CD4-positive, alpha-beta T cell treated with Interleukin-2 at 100 ng/mL for 4 hours (primary cell): ENCODE data around the gene MMP24.

Experiments used
- DNase-seq: peaks from one replicate; pipeline ENCODE4 v3.0.0-alpha.2; 2020; ENCODE audit warnings: low spot score

MMP24 gene

DNA sequence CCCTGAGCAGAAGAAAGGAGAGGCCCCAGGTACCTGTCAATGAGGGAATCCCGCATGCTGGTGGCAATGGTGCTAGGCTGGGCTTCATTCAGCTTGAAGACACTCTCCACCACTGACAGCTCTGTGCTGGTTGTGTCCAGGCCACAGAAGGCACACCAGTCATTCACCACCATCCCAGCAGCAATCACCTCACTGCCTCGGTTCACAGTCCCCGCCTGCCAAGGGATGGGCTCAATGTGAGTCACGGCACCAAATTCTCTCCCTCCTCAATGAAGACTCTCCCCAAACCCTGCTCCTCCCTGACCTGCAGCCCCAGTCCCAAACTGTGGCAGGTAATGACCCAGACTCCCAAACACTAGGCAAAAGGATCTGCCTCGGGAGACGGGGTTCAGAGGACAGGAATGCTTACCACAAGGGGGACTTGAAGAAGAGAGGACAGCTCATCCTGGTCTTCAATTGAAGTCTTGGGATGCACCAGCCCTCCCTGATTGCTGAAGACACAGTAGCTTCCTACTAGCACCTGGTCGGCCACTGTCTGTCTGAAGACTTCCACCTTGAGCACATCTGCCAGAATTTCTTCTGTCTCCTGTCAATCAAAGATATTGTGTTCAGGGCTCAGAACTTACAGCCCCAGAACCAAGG lies 53.2 kb downstream of the MMP24 start:
- no peak for DNase-seq

DNA sequence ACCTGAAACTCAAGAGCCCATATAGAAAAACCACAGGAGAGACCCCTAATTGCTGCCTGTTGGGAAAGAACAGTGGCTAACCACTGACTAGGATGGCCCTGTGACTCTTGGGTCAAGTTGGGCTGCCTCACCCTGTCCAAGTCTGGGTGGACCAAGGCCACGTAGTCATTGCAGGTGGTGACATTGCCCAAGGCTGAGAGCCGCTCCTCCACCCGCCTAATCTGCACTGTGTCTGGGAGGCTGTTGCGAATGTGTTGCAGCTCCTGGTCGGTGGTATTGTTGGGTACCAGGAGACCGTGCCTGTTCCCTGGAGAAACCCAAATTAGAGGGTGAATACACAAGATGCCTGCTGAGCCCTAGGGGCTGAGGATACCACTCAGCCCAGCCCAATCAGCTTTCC lies 54.0 kb downstream of the MMP24 start:
- DNase-seq = no peak

DNA sequence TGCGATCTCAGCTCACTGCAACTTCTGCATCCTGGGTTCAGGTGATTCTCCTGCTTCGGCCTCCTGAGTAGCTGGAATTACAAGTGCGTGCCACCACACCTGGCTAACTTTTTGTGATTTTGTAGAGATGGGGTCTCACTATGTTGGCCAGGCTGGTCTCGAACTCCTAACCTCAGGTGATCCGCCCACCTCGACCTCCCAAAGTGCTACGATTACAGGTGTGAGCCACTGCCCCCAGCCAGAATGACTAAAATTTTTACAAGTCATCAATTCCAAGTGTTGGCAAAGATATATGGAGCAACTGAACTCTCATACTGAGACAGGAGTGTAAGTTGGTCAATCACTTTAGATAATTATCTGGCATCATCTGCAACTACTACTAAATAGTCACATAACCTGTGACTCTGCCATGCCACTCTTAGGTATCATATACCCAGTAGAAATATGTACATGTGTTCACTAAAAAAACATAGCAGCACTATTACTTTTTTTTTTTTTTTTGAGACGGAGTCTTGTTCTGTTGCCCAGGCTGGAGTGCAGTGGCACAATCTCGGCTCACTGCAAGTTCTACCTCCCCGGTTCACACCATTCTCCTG lies 55.1 kb downstream of the MMP24 start:
- no peak for DNase-seq

DNA sequence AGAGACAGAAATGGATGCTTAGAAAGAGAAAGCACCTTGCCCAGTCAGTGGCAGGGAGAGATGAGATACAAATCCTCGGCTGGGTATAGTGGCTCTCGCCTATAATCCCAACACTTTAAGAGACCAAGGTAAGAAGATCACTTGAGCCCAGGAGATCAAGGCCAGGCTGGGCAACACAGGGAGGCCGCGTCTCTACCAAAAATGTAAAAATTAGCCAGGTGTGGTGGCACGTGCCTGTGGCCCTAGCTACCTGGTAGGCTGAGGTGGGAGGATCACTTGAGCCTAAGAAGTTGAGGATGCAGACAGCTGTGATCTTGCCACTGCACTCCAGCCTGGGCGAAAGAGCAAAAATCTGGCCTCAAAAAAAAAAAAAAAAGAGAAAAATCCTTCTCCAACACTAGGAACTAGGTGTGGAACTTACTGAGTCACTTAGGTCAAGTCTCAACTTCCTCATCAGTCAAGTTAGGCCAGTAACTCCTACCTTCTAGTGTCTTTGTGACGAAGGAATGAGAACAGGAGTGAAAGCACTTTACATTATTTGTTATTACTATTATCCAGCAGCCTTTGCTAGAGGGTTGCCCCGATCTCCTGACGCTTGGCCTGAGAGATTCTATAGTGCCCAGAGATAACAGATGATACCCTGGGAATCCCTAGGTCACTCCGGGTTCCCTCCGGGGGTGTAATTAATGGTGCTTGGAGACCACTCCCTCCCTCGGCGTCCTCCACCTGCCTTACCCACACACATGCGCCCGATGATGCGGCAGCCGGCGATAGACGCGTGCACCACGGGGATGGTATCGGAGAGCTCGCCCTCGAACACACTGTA lies 57.2 kb downstream of the MMP24 start:
- DNase-seq = peak; percentile 12

DNA sequence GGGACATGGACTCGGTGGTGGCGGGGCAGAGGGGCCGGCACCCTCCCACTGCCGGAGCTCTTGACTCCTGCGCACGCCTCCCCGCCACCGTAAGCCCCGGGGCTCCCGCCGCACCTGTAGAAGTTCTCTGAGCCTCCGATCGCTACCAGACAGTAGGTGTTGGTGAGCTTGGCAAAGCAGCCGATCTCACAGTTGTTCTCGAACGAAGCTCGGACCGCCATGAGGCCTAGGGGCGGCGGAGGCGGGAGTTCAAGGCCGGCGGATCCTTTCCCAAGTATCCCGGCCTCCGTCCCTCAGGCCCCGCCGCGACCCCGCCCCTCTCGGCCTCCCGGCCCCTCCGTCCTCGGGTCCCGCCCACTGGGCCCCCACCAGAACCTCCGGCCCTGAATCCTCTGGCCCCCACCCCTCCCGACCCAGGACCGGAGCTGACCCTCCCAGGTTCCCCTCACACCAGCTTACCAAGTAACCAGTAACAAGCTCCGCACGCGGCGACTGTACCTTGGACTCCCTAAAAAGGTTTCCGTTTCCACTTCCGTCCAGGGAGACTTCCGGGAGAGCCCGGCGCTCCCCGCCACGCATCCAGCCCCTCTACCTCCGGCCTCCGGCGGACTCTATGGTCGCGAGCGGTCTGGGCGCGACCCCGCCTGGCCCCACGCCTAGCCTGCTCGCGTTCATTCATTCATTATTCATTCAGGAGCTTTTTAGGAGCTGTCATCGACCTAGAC lies 57.9 kb downstream of the MMP24 start, which contains the start of gene EIF6:
EIF6 (minus strand) TSS at position 506 of the 725 bp plus-strand sequence; CDS start at position 221, 285 bp downstream.
- DNase-seq = peak; percentile 85

DNA sequence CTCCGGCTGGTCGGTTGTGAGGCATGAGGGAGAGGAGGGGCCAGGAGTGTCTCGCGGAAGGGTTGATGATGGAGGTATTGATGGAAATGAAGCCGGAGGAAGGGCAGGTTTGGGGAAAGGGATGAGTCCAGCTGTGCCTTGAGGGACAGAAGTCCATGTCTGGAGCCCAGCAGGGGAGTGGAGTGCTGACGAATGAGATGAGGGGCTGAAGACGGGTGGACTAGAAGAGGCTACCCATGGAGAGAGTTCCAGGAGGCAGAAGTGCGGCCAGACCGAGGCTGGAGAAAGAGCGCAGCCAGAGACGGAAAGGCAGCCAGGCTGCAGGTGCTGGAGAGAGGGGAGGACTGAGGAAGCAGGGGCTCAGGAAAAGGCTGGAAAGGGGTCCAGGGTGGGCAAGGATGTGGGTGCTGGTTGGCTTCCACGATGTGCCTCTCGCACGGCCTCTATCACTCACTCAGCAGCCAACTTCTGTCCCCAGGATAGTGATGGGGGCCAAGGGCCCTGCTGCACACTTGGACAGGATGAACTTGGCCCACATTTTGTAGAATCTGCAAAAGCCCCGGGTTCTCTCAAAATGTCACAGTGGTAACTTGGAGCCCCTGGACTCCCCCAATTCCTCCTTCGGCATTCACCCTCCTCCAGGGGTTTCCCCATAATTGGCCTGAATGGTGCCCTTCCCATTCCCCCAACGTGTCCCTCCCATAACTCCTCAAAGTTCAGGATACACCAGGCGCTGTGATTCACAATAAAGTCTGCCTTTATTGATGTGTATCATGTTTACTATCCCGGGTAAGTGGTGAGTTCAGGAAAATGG lies 58.7 kb downstream of the MMP24 start:
- DNase-seq = no peak

DNA sequence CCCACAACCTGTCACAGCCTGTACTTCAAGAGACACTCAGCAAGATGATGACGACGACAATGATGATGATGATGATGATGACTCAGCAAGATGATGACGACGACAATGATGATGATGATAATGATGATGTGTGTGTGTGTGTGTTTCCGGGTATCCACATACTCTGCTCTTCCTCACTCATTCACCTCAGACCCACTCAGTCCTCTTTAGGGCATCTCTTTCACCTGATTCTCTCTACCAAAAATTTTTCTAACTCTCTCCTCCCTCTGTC lies 59.3 kb downstream of the MMP24 start:
- DNase-seq = peak; percentile 5

DNA sequence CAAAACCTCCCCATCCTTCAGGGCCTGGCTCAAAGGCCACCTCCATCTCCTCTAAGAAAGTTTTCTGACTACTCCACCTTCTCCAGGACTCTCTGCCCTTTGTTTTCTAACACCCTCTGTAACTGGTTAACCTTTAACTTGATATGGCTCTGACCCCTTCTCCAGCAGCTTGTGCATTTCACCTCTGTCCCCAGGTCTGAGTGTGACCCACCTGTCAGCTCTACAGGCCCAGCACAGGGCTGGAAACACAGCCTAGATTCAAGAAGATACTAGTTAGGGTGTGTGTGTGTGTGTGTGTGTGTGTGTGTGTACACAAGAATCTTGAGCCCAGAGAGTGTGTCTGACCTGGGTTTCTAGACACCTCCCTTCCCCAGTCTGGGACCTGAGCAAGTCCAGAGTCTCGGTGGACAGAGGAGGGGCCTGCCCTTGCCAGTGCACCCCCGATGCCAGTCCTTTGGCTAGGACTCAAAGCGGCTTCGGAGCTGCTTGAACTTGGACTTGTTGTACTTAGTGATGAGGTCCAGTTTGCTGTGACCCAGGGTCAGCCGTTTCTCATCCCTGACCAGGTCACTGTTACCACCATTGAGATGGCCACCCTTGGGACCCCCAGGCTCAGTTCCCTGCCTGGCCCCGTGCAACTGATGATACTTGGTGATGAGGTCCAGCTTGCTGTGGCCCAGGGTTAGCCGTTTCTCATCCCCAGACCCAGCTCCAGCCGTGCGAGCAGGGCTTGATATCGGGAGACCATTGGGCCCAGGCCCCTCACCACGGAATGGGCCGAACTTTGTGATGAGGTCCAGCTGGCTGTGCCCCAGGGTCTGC lies 59.8 kb downstream of the MMP24 start:
- no peak for DNase-seq

DNA sequence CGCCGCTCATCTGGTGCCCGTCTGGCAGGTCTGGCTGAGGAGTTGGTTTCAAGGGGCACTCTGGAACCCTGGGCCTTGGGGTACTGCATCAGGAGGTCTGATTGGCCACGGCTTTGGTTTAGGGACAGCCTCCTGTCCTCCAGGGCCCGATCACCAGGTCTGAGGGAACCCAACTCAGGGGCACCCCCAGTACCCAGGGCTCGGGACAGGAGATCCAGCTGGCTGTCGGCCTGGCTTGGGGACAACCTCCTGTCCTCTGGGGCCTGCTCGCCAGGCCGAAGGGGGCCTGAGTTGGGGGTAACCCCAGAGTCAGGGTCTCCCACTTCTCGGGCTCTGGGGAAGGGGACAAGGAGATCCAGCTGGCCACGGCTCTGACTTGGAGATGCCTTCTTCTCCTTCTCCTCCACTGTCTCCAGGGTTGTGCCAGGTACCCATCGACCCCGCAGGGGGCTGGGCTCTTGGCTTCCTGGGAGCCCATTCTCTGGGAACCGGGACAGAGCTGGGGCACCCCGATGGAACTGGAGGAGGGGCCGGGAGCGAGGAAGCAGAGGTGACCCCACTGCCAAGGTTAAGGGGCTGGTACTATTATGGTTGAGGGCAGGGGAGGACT lies 60.5 kb downstream of the MMP24 start:
- DNase-seq = no peak

DNA sequence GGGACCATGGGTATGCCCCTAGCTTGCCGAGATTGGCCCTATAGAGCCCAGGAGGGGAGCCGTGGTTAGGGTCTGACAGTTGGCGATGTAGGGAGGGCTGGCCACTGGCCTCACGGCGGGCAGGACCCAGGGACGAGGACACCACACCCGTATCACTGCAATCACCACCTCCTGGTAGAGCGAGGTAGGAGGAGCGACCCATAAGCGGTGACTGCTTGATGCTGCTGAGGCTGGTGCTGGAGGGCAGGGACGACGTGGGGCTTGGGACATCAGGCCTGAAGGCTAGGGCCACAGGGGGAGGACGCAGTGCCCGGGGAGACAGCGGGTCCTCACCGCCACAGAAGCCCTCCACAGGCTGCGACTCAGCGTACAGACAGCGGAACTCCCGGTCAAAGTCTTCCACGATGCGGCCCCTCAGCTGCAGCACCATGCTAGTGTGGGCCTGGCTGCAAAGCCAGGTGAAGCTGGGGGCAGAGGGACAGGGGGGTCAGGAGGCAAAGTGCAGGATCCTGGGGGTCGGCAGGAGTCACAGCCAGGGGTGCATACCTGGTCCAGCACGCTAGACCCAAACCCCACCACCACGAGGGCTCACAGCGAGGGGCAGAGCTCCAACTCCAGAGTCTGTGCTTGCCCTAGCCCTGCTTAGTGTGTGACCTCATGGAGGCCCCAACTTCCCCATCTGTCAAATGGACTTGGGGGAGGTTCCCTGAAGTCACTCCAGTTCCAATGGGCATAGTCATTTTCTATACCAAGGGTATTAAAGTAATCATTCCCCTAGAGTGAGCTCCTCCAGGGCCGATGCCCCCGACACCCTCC lies 61.2 kb downstream of the MMP24 start:
- DNase-seq = no peak

DNA sequence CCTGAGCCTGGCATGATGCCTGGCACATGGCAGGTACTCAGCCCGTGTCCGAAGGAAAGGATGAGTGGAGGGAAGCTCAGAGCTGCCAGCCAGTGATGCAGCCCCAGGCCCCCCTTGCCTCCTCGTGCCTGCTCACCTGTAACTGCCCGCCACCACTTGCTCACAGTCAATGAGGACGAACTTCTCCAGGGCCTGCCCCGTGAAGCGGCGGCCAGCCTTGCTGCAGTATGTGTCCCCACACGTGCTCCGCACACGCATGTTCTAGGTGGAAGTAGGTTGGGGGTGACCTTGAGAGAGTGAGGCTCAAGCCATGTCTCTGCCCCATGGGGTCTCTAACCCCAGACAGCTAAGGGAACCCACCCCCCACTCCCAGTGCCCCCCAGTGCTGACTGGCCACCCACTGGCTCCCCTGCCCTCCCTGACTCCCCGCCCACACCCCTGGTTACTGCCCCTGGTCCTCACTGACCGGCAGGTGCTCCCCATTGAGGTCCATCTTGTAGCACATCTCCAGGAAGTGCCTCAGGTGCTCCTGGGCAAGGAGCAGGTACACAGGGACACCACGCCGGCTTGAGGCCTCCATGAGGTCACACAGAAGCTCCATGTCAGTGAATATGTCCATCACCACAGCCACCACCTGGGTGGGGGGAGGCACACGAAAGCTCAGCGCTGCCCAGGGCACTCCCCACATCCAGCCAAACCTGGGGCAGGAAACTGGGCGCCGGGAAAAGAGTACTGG lies 62.0 kb downstream of the MMP24 start:
- no peak for DNase-seq

DNA sequence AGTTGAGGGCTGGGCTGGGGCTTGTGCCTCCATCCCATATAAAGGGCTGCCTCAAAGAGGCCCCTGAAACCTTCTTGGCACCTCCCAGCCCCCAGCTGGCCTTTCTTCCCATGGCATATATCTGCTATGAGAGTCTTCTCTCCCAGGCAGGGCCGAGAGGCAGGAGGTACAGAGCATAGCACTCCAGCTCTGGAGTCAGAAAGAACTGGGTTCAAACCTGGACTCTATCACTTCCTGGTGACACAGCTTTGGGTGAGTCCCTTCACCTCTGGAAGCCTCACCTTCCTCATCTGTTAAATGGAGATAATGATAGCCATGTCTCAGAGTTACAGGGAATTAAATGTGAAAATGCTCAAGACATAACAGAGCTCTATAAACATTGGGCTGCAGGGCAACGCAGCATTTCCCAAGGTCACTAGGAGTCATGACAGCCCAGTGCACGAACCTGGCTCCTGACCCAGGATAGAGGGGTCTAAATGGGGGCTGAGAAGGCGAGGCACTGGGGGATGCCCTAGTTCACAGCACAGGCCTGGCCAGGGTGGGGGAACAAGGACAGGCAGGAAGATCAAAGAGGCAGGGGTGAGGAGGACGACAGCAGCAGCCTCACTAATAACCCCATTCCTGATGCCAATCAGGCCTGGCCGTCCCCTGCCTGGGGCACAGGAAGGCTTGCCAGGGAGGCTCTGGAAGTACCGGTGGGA lies 63.8 kb downstream of the MMP24 start:
- DNase-seq = no peak

DNA sequence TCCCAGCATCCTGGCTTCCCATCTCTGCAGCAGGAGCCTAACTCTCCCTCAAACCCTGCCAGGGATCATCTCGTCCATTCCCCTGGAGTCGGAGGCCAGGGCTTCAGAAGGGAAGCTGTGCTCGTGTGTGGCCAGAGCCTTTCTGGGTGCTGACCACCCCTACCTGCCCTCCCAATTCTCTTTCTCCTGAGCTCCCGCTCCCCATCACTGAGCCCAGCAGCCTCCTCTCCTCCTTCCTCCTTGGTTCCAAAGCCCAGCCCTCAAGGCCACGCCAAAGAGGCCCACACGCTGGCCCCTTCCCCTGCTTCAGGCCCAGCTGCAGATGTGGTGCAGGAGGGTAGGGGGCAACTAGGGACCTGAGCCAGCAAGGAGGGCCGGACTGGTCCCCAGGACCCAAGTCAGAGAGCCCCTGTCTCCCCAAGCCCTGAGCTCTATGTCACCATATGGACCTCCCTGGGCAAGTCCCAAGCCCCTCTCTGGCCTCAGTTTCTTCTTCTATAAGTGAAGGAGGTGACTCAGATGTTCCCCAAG lies 64.5 kb downstream of the MMP24 start:
- DNase-seq = no peak

DNA sequence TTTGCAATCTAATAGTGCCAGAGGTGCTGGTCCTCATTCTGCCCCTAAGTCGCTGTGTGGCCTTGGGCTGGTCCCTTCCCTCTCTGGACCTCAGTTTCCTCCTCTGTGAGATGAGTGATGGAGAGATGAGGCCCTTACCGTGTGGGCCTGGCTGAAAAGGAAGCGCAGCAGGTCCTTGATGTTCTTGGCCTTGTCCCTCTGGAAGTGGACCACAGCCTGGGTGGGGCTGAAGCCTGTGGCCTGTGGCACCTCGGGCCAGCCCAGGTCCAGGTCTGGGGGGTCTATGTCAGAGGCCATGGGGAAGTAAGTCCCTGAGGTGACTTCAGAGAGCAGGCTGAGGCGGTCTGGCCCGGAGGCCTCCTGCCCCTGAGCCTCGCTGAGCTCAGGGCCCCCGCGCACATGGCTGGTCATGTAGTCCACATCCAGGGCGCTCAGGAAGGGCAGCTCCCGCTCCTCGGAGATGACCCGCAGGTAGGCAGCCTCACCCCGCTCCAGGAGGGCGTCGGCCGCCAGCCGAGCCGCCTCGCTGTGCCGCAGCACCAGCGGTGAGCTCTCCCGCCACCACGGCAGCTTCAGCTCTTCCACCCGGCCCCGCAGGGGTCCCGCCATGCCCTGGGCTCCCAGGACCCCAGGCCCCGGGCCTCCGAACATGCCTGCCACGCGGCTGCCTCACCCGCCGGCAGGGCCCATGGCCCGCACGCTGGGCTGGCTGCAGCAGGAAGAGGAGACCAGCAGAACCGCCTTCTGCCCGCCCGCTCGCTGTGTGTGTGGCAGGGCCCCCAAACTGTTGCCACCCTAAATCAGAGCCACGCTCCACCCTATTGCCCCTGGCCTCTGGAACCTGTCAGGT lies 65.4 kb downstream of the MMP24 start, which contains the start of gene FAM83C:
FAM83C (minus strand) TSS at position 772 of the 850 bp plus-strand sequence; CDS start at position 651, 121 bp downstream.
- no peak for DNase-seq

DNA sequence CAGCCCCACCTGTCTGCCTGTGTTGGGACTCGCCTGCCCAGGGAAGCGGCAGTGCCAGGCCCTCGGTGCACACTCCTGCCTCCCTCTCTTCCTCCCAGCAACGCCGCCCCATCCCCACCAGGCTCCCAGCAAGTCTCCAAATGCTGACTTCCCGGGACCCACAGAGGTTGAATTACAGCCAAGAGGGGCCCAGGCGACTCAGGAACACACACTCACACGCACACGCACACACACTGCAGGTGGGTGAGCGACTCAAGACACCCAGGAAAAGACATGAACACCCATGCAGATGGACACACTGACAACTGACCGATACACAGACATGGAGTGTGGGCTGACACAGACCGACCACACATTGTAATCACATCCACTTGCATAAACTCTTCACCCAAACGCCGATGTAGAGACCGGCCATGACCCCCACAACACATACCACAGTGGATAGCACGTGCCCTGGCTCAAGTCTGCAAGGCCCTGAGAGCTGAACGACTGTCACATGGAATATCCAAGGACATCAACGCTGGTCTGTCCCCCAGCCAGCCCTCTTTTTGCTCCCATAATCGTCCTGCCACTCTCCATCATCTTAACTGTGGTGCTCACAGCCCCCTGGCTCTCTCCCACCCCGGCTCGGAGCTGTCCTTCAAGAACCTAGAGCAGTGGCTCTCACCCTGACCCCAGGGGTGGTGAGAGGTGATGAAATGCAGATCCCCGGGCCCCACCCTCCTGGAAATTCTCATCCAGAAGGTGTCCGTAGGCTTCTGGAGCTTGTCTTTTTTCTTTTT lies 66.2 kb downstream of the MMP24 start:
- DNase-seq = no peak
